WTC11 (cell line): ENCODE results near the gene HOMER1. TPM values are rescaled to one million over a fixed set of nuclear protein-coding genes. Genes with fewer than 3 reads are reported as not detected.
A peak's percentile ranks its signal among the peaks of the same experiment; 100 is the strongest.

Source experiments
- ATAC-seq: fragments of 200-7000 bp; cut with Tn5 transposase; 2 replicates; pipeline ENCODE4 v1.10.0; 2021; ENCODE audit warnings: mild to moderate bottlenecking, moderate library complexity
- CTCF ChIA-PET: fragments of 300-600 bp; sonication (Branson Sonifier 250); formaldehyde crosslinking; loops from one replicate; lab custom pipeline; 2021; ENCODE audit warnings: antibody characterized with exemption; lab: Charles Lee
- POLR2A ChIA-PET: fragments of 350-600 bp; sonication (Branson Sonifier 250); formaldehyde crosslinking; loops from one replicate; lab custom pipeline; 2021; ENCODE audit warnings: antibody characterized with exemption; lab: Charles Lee
- DNase-seq: peaks from one replicate; pipeline ENCODE4 v3.0.0; 2021; ENCODE audit warnings: low spot score
- H3K27ac Mint-ChIP-seq: 2 replicates; pipeline ENCODE4 v1.8.0; 2021; ENCODE audit warnings: mixed read lengths
- H3K27me3 Mint-ChIP-seq: 2 replicates; pipeline ENCODE4 v1.8.0; 2021; ENCODE audit warnings: low read depth, mild to moderate bottlenecking, moderate library complexity, mixed read lengths
- H3K36me3 Mint-ChIP-seq: 2 replicates; pipeline ENCODE4 v1.8.0; 2021; ENCODE audit warnings: mixed read lengths
- H3K4me1 Mint-ChIP-seq: 2 replicates; pipeline ENCODE4 v1.8.0; 2022; ENCODE audit warnings: mixed read lengths
- H3K4me3 Mint-ChIP-seq: 2 replicates; pipeline ENCODE4 v1.8.0; 2021; ENCODE audit warnings: mild to moderate bottlenecking, moderate library complexity, mixed read lengths
- H3K9me3 Mint-ChIP-seq: 2 replicates; pipeline ENCODE4 v1.8.0; 2021; ENCODE audit warnings: mixed read lengths
- CDX4 ChIP-seq: fragments of 250-450 bp; sonication (Bioruptor Pico); IDR thresholded peaks from 2 replicates; pipeline ENCODE4 v1.9.0; 2021; ENCODE audit warnings: moderate library complexity, mild to moderate bottlenecking, inconsistent platforms, borderline replicate concordance
- CREB1 ChIP-seq: sonication (generic); formaldehyde crosslinking; IDR thresholded peaks from 2 replicates; pipeline ENCODE4 v1.8.0; 2023; ENCODE audit warnings: mild to moderate bottlenecking, missing genetic modification reagents
- CTCF ChIP-seq: fragments of 200-600 bp; IDR thresholded peaks from 2 replicates; pipeline ENCODE4 v1.8.0; 2022; ENCODE audit warnings: antibody characterized with exemption
- EMX1 ChIP-seq: fragments of 250-450 bp; sonication (Bioruptor Pico); IDR thresholded peaks from 2 replicates; pipeline ENCODE4 v1.8.0; 2021; ENCODE audit warnings: mild to moderate bottlenecking
- FOXP1 ChIP-seq: sonication (generic); formaldehyde crosslinking; IDR thresholded peaks from 2 replicates; pipeline ENCODE4 v1.8.0; 2022; ENCODE audit warnings: missing genetic modification reagents, mild to moderate bottlenecking, moderate library complexity, borderline replicate concordance
- GABPB1 ChIP-seq: sonication (generic); formaldehyde crosslinking; IDR thresholded peaks from 2 replicates; pipeline ENCODE4 v1.8.1; 2023; ENCODE audit warnings: mild to moderate bottlenecking, missing genetic modification reagents
- IRF1 ChIP-seq: sonication (generic); formaldehyde crosslinking; IDR thresholded peaks from 2 replicates; pipeline ENCODE4 v1.8.0; 2023; ENCODE audit warnings: missing genetic modification reagents
- MXD4 ChIP-seq: fragments of 250-450 bp; sonication (Bioruptor Pico); IDR thresholded peaks from 2 replicates; pipeline ENCODE4 v1.8.0; 2021; ENCODE audit warnings: mild to moderate bottlenecking, moderate library complexity, borderline replicate concordance
- NR1H2 ChIP-seq: sonication (generic); formaldehyde crosslinking; IDR thresholded peaks from 2 replicates; pipeline ENCODE4 v1.9.0; 2021; ENCODE audit warnings: mild to moderate bottlenecking, moderate library complexity, missing genetic modification reagents
- PREB ChIP-seq: sonication (generic); formaldehyde crosslinking; IDR thresholded peaks from 2 replicates; pipeline ENCODE4 v1.8.1; 2022; ENCODE audit warnings: mild to moderate bottlenecking, missing genetic modification reagents, moderate library complexity, borderline replicate concordance
- USF2 ChIP-seq: sonication (generic); formaldehyde crosslinking; IDR thresholded peaks from 2 replicates; pipeline ENCODE4 v1.8.1; 2023; ENCODE audit warnings: mild to moderate bottlenecking, missing genetic modification reagents, moderate library complexity
- ZMAT4 ChIP-seq: fragments of 250-450 bp; sonication (Bioruptor Pico); IDR thresholded peaks from 2 replicates; pipeline ENCODE4 v1.9.0; 2021; ENCODE audit warnings: mild to moderate bottlenecking
- ZNF138 ChIP-seq: sonication (generic); formaldehyde crosslinking; conservative IDR thresholded peaks from 2 replicates; pipeline ENCODE4 v1.8.1; 2022; ENCODE audit warnings: mild to moderate bottlenecking, moderate library complexity, missing genetic modification reagents
- ZNF317 ChIP-seq: sonication (generic); formaldehyde crosslinking; IDR thresholded peaks from 2 replicates; pipeline ENCODE4 v1.8.1; 2023; ENCODE audit warnings: low read depth, mild to moderate bottlenecking, moderate library complexity, missing genetic modification reagents, borderline replicate concordance
- ZNF423 ChIP-seq: fragments of 250-450 bp; sonication (Bioruptor Pico); IDR thresholded peaks from 2 replicates; pipeline ENCODE4 v2.1.2; 2022; ENCODE audit warnings: mild to moderate bottlenecking, moderate library complexity
- ZNF532 ChIP-seq: fragments of 250-450 bp; sonication (Bioruptor Pico); IDR thresholded peaks from 2 replicates; pipeline ENCODE4 v1.9.0; 2021; ENCODE audit warnings: mild to moderate bottlenecking, borderline replicate concordance
- total RNA-seq: library from RNA; stranded (reverse); gene quantifications from 3 replicates; pipeline ENCODE4 v1.2.3, GENCODE V29; 2021

The HOMER1 gene
- total RNA-seq, 1 experiment from 2014 or later, result 37.6 TPM

- no peak for TF ChIP-seq CTCF
- no peak for TF ChIP-seq IRF1 (CRISPR knock-in tag)
Measured at GRCh38 chr5:79512471-79513307, 1.2 kb downstream of the HOMER1 start (continued).

GRCh38 chr5:79512049-79512448 lies 1.9 kb downstream of the HOMER1 start:
- Mint-ChIP-seq H3K36me3 (no peaks in the 10 kb centered on the region), H3K27ac (no peak overlapping the region), H3K4me1 (peaks cover 61% of the 10 kb centered on the region), H3K4me3 (peak overlapping the region; percentile 94), H3K9me3 (no peaks in the 10 kb centered on the region), H3K27me3 (no peaks in the 10 kb centered on the region)
- POLR2A ChIA-PET, result interaction anchor here (1.2 to 2.0 kb wide), 2 partner anchors 12 to 100 kb away, joined by 3 to 6 read pairs; partner anchors contain the start of gene TENT2
- ATAC-seq (no peak), DNase-seq (no peak)
- TF ChIP-seq CREB1 (no peak), FOXP1 (no peak), ZNF423 (no peak), EMX1 (CRISPR knock-in tag) (no peak), USF2 (no peak), PREB (no peak)
- CTCF ChIA-PET, result no interaction called here

GRCh38 chr5:79510638-79511037 lies 3.3 kb downstream of the HOMER1 start:
- ChIA-PET POLR2A (interaction anchor here (1.3 kb wide), 1 partner anchor 11 kb away, joined by 3 read pairs; no protein-coding TSS in a partner anchor), CTCF (no interaction called here)
- TF ChIP-seq ZNF532 (CRISPR knock-in tag) (no peak), MXD4 (CRISPR knock-in tag) (no peak), CDX4 (CRISPR knock-in tag) (no peak), NR1H2 (no peak), CREB1 (no peak), ZMAT4 (no peak), ZNF317 (no peak), ZNF138 (no peak), GABPB1 (CRISPR knock-in tag) (no peak)
- Mint-ChIP-seq H3K9me3 (no peaks in the 10 kb centered on the region), H3K36me3 (no peaks in the 10 kb centered on the region), H3K4me3 (peak overlapping the region; percentile 94), H3K27me3 (no peaks in the 10 kb centered on the region), H3K4me1 (peaks cover 58% of the 10 kb centered on the region), H3K27ac (no peak overlapping the region)
- ATAC-seq, result no peak
- no peak for DNase-seq
